Measurements from ENCODE around the gene CAMSAP3. TPM values are rescaled to one million over a fixed set of nuclear protein-coding genes. Genes with fewer than 3 reads are reported as not detected.

The CAMSAP3 gene
- total and polyA plus RNA-seq, 10 of the 15 experiments (the other 5 are each of a cell fraction or from before 2014, with no cell fraction given): 0.03 to 6.3 (median 0.72) TPM

DNA sequence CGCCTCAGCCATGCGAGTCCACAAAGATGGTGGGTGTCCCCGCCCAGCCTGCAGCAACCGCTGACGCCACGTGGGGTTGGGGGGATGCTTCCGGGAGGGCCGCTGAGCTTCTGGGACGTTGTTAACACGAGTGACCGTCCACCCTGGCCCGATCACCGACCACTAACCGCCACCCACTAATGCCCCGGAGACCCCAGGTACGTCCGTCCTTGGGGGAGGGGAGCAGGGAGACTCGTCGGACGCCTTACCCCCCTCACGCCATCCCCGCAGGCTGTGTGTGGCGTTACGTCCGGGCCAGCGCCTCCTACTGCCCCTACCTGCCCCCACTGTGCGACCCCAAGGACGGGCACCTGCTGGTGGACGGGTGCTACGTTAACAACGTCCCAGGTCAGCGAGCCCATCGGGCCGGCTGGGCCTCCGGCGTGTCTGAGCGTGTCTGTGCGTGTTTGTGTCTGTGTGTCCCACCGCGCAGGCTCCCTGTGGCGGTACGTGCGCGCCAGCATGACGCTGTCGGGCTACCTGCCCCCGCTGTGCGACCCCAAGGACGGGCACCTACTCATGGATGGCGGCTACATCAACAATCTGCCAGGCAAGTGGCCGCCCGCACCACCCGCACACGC, 38.9 kb upstream of the CAMSAP3 start:
- FAIRE-seq (no peak), DNase-seq (ENCODE audit: low read depth, low spot score) (no peak), ATAC-seq (no peak)
- no peak overlapping the region for H3K9ac ChIP-seq (ENCODE audit: control insufficient read depth, insufficient read depth, low read length)
- H3K27me3 ChIP-seq (replicated peaks in 1 of 2; ENCODE audit: control insufficient read depth in 2 of 2, insufficient read depth in 2 of 2, low read length in 1 of 2): no peaks in the 10 kb centered on the region
- RAD21 ChIA-PET (ENCODE audit: unreplicated experiment): no interaction called here
- H3K36me3 ChIP-seq (ENCODE audit: control insufficient read depth in 2 of 2, insufficient read depth in 2 of 2, low read length in 1 of 2): peaks cover 7 to 11% of the 10 kb centered on the region in 2 experiments; a peak in 3 of 4 replicates
- SMC1A ChIA-PET (ENCODE audit: uncharacterized antibody, unreplicated experiment): no interaction called here
- no peak for TF ChIP-seq CEBPB (IDR thresholded peaks at IDR 0.05; ENCODE audit: borderline replicate concordance in 1 of 2, low read depth in 2 of 2, low read length in 2 of 2)
- no peak for TF ChIP-seq RB1 (IDR thresholded peaks at IDR 0.05; ENCODE audit: borderline replicate concordance)
- no peak for TF ChIP-seq POU2F2 (IDR thresholded peaks at IDR 0.05; ENCODE audit: borderline replicate concordance, low read depth, low read length)
- no peak for TF ChIP-seq NBN (IDR thresholded peaks at IDR 0.05)
- no peaks in the 10 kb centered on the region; the same call in 2 of the 3 replicates for H3K9me3 ChIP-seq (replicated peaks; ENCODE audit: control insufficient read depth, insufficient read depth, low read length)
- no peak overlapping the region for H3K4me2 ChIP-seq (ENCODE audit: control insufficient read depth, insufficient read depth)
- H3K27ac ChIP-seq (ENCODE audit: control insufficient read depth, insufficient read depth): no peak overlapping the region
- H2AFZ ChIP-seq (ENCODE audit: control insufficient read depth, low read depth, low read length): no peak overlapping the region
- POLR2A ChIA-PET: no interaction called here
- BruUV-seq (replicated peaks): no TSS peak
- in situ Hi-C loops (cut with MboI) (no loop called here), intact Hi-C loops (cut with micrococcal nuclease; ENCODE audit: unreplicated experiment) (no loop called here)
- H3K4me3 ChIP-seq: no peak overlapping the region
- H3K4me1 ChIP-seq (ENCODE audit: control insufficient read depth, insufficient read depth, low read length): no peaks in the 10 kb centered on the region; the same call in 1 of the 2 replicates
- no peaks in the 10 kb centered on the region for H3K79me2 ChIP-seq (ENCODE audit: control insufficient read depth, insufficient read depth, low read length)
- CTCF ChIA-PET: no interaction called here
- no peaks in the 10 kb centered on the region for H4K20me1 ChIP-seq (ENCODE audit: control insufficient read depth, insufficient read depth)
- 97% methylated on average over 54 of the region's 54 CpGs for WGBS (ENCODE audit: insufficient coverage, insufficient replicate concordance, low lambda C conversion rate, missing lambda C conversion rate)

DNA sequence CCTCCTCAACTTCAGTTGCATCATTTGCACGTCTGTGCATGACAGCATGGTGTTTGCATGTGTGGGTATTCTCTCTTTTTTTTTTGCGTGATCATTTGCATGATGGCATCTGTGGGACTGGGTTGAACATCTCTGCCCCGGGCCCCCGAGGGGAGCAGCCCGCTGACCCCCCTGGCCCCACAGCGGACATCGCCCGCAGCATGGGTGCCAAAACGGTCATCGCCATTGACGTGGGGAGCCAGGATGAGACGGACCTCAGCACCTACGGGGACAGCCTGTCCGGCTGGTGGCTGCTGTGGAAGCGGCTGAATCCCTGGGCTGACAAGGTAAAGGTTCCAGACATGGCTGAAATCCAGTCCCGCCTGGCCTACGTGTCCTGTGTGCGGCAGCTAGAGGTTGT, 37.0 kb upstream of the CAMSAP3 start:
- in situ Hi-C loops (cut with MboI): no loop called here
- CTCF ChIA-PET: interaction anchor here (1.1 to 1.5 kb wide), 2 partner anchors 10 to 246 kb away, joined by 3 to 7 read pairs; no protein-coding TSS in a partner anchor
- TF ChIP-seq ZNF24 (IDR thresholded peaks at IDR 0.05): no peak
- TF ChIP-seq CBX3 (IDR thresholded peaks at IDR 0.05; ENCODE audit: borderline replicate concordance, low read depth): no peak
- TF ChIP-seq, protein P1, sequence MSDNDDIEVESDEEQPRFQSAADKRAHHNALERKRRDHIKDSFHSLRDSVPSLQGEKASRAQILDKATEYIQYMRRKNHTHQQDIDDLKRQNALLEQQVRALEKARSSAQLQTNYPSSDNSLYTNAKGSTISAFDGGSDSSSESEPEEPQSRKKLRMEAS (IDR thresholded peaks at IDR 0.05; ENCODE audit: low read depth, low read length): no peak
- no peak for TF ChIP-seq ZNF217 (IDR thresholded peaks at IDR 0.05)
- no peak for TF ChIP-seq MXI1 (IDR thresholded peaks at IDR 0.05; ENCODE audit: low read depth, low read length)
- no peak for TF ChIP-seq KDM1A (IDR thresholded peaks at IDR 0.05; ENCODE audit: borderline replicate concordance)
- TF ChIP-seq ZZZ3 (IDR thresholded peaks at IDR 0.05; ENCODE audit: control insufficient read depth, insufficient read length, low read depth): no peak
- no peak for TF ChIP-seq FOXM1 (IDR thresholded peaks at IDR 0.05; ENCODE audit: low read depth, low read length)
- TF ChIP-seq JUNB (IDR thresholded peaks at IDR 0.05): no peak
- TF ChIP-seq, protein P2, sequence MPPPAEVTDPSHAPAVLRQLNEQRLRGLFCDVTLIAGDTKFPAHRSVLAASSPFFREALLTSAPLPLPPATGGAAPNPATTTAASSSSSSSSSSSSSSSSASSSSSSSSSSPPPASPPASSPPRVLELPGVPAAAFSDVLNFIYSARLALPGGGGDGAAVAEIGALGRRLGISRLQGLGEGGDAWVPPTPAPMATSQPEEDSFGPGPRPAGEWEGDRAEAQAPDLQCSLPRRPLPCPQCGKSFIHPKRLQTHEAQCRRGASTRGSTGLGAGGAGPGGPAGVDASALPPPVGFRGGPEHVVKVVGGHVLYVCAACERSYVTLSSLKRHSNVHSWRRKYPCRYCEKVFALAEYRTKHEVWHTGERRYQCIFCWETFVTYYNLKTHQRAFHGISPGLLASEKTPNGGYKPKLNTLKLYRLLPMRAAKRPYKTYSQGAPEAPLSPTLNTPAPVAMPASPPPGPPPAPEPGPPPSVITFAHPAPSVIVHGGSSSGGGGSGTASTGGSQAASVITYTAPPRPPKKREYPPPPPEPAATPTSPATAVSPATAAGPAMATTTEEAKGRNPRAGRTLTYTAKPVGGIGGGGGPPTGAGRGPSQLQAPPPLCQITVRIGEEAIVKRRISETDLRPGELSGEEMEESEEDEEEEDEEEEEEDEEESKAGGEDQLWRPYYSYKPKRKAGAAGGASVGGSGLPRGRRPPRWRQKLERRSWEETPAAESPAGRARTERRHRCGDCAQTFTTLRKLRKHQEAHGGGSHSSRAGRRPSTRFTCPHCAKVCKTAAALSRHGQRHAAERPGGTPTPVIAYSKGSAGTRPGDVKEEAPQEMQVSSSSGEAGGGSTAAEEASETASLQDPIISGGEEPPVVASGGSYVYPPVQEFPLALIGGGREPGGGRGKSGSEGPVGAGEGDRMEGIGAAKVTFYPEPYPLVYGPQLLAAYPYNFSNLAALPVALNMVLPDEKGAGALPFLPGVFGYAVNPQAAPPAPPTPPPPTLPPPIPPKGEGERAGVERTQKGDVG (CRISPR knock-in tag; IDR thresholded peaks at IDR 0.05): no peak
- no peak for TF ChIP-seq SREBF1 (IDR thresholded peaks at IDR 0.05; ENCODE audit: low read length)
- no peak for TF ChIP-seq IKZF1 (conservative IDR thresholded peaks at IDR 0.05)

More for the DNA sequence above, 37.0 kb upstream of the CAMSAP3 start:
- no peaks in the 10 kb centered on the region for H3K27me3 ChIP-seq (replicated peaks in 1 of 2; ENCODE audit: control insufficient read depth in 2 of 2, insufficient read depth in 2 of 2, low read length in 1 of 2)
- ATAC-seq (no peak), FAIRE-seq (no peak), DNase-seq (ENCODE audit: low read depth, low spot score) (no peak)
- POLR2A ChIA-PET: interaction anchor here (0.6 kb wide), 1 partner anchor 458 kb away, joined by 3 read pairs; no protein-coding TSS in a partner anchor
- H3K36me3 ChIP-seq (ENCODE audit: control insufficient read depth in 2 of 2, insufficient read depth in 2 of 2, low read length in 1 of 2): peaks cover 7 to 11% of the 10 kb centered on the region in 2 experiments; a peak in 3 of 4 replicates
- H3K9me3 ChIP-seq (replicated peaks; ENCODE audit: control insufficient read depth, insufficient read depth, low read length): no peaks in the 10 kb centered on the region; the same call in 2 of the 3 replicates
- H3K4me2 ChIP-seq (ENCODE audit: control insufficient read depth, insufficient read depth): no peak overlapping the region
- intact Hi-C loops (cut with micrococcal nuclease; ENCODE audit: unreplicated experiment): no loop called here
- RAD21 ChIA-PET (ENCODE audit: unreplicated experiment): no interaction called here
- H3K9ac ChIP-seq (ENCODE audit: control insufficient read depth, insufficient read depth, low read length): no peak overlapping the region
- 96% methylated on average over 14 of the region's 18 CpGs for WGBS (ENCODE audit: insufficient coverage, insufficient replicate concordance, low lambda C conversion rate, missing lambda C conversion rate)
- H3K4me1 ChIP-seq (ENCODE audit: control insufficient read depth, insufficient read depth, low read length): no peaks in the 10 kb centered on the region
- H2AFZ ChIP-seq (ENCODE audit: control insufficient read depth, low read depth, low read length): no peak overlapping the region
- no peaks in the 10 kb centered on the region for H4K20me1 ChIP-seq (ENCODE audit: control insufficient read depth, insufficient read depth)
- no TSS peak for BruUV-seq (replicated peaks)
- SMC1A ChIA-PET (ENCODE audit: uncharacterized antibody, unreplicated experiment): no interaction called here
- no peaks in the 10 kb centered on the region for H3K79me2 ChIP-seq (ENCODE audit: control insufficient read depth, insufficient read depth, low read length)
- H3K27ac ChIP-seq (ENCODE audit: control insufficient read depth, insufficient read depth): no peak overlapping the region
- no peak overlapping the region for H3K4me3 ChIP-seq
